Epithelial cell of esophagus (primary cell): ENCODE data around the gene ABCG4.

Experiments
- DNase-seq: peaks from one replicate; pipeline ENCODE4 v3.0.0; 2010; ENCODE audit warnings: low read depth
- H3K4me3 ChIP-seq: 2 replicates; pipeline ENCODE4 v1.5.1; 2011; ENCODE audit warnings: mild to moderate bottlenecking, low read length, control low read depth
- TF ChIP-seq, protein P1 (sequence below): IDR thresholded peaks from 2 replicates; pipeline ENCODE4 v1.5.1; 2011; ENCODE audit warnings: low read depth, mild to moderate bottlenecking, low read length, control low read depth, inconsistent platforms; ENCODE audit not compliant: insufficient read depth; ENCODE audit errors: missing control alignments

ABCG4 gene

DNA sequence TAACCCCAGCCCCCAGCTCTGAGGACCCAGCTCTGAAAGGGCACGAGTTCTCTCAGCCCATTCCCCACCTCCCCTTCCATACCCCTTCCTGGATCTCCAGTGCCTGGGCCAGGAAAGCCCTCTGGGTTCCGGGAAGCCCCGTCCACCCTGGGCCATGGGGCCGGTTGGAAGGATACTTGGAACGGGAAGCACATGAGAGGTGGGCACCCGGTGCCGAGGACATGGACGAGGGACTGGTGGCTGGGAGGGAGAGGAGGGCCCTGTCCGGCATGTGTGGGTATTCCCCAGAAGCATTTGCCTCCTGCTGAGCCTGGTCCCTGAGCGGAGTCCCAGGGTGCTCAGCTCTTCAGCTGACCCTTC, 32.6 kb upstream of the ABCG4 start:
- H3K4me3 ChIP-seq = no peak overlapping the region
- TF ChIP-seq, protein P1, sequence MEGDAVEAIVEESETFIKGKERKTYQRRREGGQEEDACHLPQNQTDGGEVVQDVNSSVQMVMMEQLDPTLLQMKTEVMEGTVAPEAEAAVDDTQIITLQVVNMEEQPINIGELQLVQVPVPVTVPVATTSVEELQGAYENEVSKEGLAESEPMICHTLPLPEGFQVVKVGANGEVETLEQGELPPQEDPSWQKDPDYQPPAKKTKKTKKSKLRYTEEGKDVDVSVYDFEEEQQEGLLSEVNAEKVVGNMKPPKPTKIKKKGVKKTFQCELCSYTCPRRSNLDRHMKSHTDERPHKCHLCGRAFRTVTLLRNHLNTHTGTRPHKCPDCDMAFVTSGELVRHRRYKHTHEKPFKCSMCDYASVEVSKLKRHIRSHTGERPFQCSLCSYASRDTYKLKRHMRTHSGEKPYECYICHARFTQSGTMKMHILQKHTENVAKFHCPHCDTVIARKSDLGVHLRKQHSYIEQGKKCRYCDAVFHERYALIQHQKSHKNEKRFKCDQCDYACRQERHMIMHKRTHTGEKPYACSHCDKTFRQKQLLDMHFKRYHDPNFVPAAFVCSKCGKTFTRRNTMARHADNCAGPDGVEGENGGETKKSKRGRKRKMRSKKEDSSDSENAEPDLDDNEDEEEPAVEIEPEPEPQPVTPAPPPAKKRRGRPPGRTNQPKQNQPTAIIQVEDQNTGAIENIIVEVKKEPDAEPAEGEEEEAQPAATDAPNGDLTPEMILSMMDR = no peak
- no peak for DNase-seq

DNA sequence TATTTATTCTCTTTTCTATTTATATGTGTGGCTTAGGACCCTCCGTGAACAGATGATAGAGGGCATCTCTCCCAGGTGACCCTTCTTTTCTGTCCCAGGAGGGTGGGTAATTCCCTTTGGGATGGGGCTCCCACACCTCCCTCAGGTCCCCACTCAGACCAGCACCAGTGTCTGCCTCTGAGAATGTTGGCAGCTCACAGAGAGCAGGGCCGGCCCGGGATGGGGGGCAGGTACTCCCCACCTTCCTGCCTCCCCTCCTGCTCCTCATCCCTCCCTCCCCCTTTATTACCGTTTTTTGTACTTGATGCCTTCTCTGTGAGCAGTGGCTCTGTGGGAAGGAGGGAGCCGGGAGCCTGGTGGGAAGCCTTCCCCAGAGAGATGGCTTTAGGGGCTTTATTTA, 32.3 kb upstream of the ABCG4 start:
- TF ChIP-seq, protein P1 = no peak
- no peak for DNase-seq
- no peak overlapping the region for H3K4me3 ChIP-seq

DNA sequence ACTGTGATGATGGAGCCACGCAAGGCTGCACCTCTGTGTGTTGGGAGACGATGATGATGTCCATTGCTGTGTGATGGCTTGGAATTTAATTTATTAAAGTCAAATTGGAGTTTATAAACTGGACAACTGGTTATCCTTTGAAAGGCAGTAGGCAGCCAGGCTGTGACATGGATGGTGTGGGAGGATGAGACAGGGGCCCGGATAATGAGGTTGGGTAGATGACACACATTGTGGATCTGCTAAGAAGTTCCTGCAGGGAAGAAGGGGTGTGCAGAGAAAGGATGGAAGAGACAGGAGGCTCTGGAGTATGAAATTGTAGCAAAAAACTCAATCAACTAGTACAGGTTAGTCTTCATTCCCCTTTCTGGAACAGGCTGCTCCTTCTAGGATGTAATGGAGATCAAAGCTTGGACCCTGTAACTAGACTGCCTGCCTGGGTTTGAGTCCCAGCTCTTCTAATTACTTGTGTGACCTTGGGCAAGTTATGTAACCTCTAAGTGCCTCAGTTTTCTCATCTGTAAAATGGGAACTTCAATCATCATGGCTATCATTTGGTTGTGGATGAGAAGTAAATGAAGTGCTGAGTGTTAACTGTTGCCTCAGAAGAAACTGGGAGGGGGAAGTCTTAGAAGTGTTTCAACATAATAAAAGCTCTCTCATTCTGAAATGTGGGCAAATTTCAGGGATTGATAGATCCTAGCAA, 31.7 kb upstream of the ABCG4 start:
- no peak overlapping the region for H3K4me3 ChIP-seq
- DNase-seq = no peak
- TF ChIP-seq, protein P1 = no peak

DNA sequence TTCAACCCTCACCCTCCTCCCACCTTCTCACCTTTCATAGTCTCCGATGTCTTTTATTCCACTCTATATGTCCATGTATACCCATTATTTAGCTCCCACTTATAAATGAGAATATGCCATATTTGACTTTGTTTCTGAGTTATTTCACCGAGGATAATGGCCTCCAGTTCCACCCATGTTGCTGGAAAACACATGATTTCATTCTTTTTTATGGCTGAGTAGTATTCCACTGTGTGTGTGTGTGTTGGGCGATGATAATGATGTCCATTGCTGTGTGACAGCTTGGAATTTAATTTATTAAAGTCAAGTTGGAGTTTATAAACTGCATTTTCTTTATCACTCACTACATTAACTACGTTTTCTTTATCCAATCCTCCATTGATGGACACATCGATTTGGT, 30.6 kb upstream of the ABCG4 start:
- TF ChIP-seq, protein P1 = no peak
- DNase-seq = no peak
- no peak overlapping the region for H3K4me3 ChIP-seq

DNA sequence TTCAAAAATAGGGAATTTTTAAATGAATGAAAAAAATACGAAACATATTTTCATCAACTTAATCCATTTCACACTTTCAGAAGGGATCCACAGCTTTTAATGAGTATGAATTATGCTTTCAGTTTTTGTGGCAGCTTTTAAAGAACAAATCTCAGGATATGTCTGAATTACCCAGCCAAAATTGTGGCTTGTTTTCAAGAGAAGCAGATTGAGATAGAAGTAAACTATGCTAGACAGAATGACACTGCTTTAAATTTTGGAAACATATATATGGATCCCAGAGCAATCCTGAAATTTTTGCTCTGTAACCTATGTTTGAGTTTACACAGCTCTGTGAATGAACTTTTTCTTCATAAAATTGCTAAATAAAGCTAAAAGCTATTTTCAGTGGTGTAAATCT, 29.9 kb upstream of the ABCG4 start:
- DNase-seq = no peak
- TF ChIP-seq, protein P1 = no peak
- no peak overlapping the region for H3K4me3 ChIP-seq

DNA sequence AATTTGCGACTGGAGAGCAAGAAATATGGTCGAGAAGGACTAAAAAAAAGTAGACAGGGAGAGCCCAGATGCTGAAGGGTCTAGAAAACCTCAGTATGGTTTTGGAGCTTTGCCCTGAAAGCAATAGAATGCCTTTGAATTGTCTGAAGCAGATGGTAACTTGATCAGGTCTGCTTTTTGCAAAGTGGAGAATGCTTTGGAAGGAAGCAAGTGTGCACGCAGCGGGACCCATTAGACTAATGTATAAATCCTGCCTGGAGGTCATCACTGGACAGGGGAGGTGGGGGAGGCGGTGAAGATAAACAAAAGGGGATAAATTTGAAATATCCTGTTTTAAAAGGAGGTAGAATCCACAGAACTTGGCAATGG, 28.2 kb upstream of the ABCG4 start:
- DNase-seq = no peak
- peak overlapping the region; percentile 96 for H3K4me3 ChIP-seq
- TF ChIP-seq, protein P1 = no peak
